HG02885 (cell line): ENCODE results near the gene LCNL1.
"Not testable (repeated sequence)": the region's sequence is repeated elsewhere in the genome, so short reads cannot be mapped to it uniquely, and the experiment has no call there.

ENCODE experiments used
- ATAC-seq: cut with Tn5 transposase; IDR thresholded peaks from one replicate; pipeline ENCODE4 v1.9.1; 2021; ENCODE audit warnings: mild to moderate bottlenecking; ENCODE audit not compliant: unreplicated experiment, poor library complexity

Gene LCNL1

GRCh38 chr9:137020771-137021567, 38.2 kb downstream of the LCNL1 start:
- ATAC-seq: no peak

- no peak for ATAC-seq
These were observed 38.8 kb downstream of the LCNL1 start for GRCh38 chr9:137021568-137021978.

- no peak for ATAC-seq
These were observed 39.3 kb downstream of the LCNL1 start for GRCh38 chr9:137021979-137022661.

- ATAC-seq: no peak
These were observed 39.8 kb downstream of the LCNL1 start for GRCh38 chr9:137022662-137023008.

- no peak for ATAC-seq
These were observed 40.4 kb downstream of the LCNL1 start for GRCh38 chr9:137023157-137023556.

GRCh38 chr9:137023583-137023991, 40.8 kb downstream of the LCNL1 start:
- ATAC-seq: no peak

- ATAC-seq: no peak
These were observed 42.7 kb downstream of the LCNL1 start for GRCh38 chr9:137025517-137025966.

GRCh38 chr9:137026384-137026783, 43.6 kb downstream of the LCNL1 start:
- ATAC-seq: no peak

- no peak for ATAC-seq
These were observed 44.0 kb downstream of the LCNL1 start for GRCh38 chr9:137026828-137027227.

GRCh38 chr9:137027369-137028262, 44.8 kb downstream of the LCNL1 start, which contains the start of gene ABCA2:
TSS of gene ABCA2 (minus strand) at chr9:137028237. CDS start at chr9:137028140, 97 bp downstream.
- no peak for ATAC-seq

GRCh38 chr9:137028263-137029057, 45.7 kb downstream of the LCNL1 start:
- ATAC-seq: no peak

GRCh38 chr9:137029058-137029936, 46.5 kb downstream of the LCNL1 start:
- ATAC-seq: peak; percentile 57

GRCh38 chr9:137030006-137030405, 47.2 kb downstream of the LCNL1 start:
- no peak for ATAC-seq

GRCh38 chr9:137030538-137031527, 48.0 kb downstream of the LCNL1 start:
- ATAC-seq: no peak

GRCh38 chr9:137031904-137032640, 49.3 kb downstream of the LCNL1 start, which contains the start of gene FUT7:
TSS of gene FUT7 (minus strand) at chr9:137032088. CDS start at chr9:137031991, 97 bp downstream.
- no peak for ATAC-seq

GRCh38 chr9:137032858-137033257, 50.1 kb downstream of the LCNL1 start:
- ATAC-seq: no peak

- not testable (repeated sequence) for ATAC-seq
These were observed 50.7 kb downstream of the LCNL1 start for GRCh38 chr9:137033481-137033880.
